Hematopoietic multipotent progenitor cell (in vitro differentiated cells): ENCODE data around the gene ZNHIT6. TPM values are rescaled to one million over a fixed set of nuclear protein-coding genes. Genes with fewer than 3 reads are reported as not detected.

Experiments
- DNase-seq, 3 donors: peaks; one replicate each; pipeline ENCODE4 v3.0.0-alpha.2; 2011 to 2015; ENCODE audit warnings: low read depth in 2 of 3, low spot score in 2 of 3
- total RNA-seq: library from RNA; depleted of rRNA; stranded (reverse); fragments of >200 nt; gene quantifications from one replicate; pipeline ENCODE4 v1.2.3, GENCODE V29; 2012

The ZNHIT6 gene
- total RNA-seq, 1 donor = 5.9 TPM

- DNase-seq = no peak
Observed at GRCh38 chr1:85623061-85623471, 85.2 kb downstream of the ZNHIT6 start.

- no peak for DNase-seq
Observed at GRCh38 chr1:85621430-85621829, 86.8 kb downstream of the ZNHIT6 start.

- DNase-seq = no peak
Observed at GRCh38 chr1:85617633-85618100, 90.6 kb downstream of the ZNHIT6 start.

GRCh38 chr1:85616736-85617135, 91.5 kb downstream of the ZNHIT6 start:
- DNase-seq = no peak

- no peak for DNase-seq
Observed at GRCh38 chr1:85616364-85616705, 91.9 kb downstream of the ZNHIT6 start.

GRCh38 chr1:85615586-85616363, 92.5 kb downstream of the ZNHIT6 start:
- DNase-seq = no peak

- no peak for DNase-seq
Observed at GRCh38 chr1:85612704-85613361, 95.4 kb downstream of the ZNHIT6 start.

- DNase-seq = no peak
Observed at GRCh38 chr1:85611856-85612255, 96.4 kb downstream of the ZNHIT6 start.

- no peak for DNase-seq
Observed at GRCh38 chr1:85611425-85611824, 96.8 kb downstream of the ZNHIT6 start.

GRCh38 chr1:85609976-85610375, 98.3 kb downstream of the ZNHIT6 start:
- no peak for DNase-seq

GRCh38 chr1:85608851-85609250, 99.4 kb downstream of the ZNHIT6 start:
- DNase-seq = no peak

- DNase-seq = no peak
Observed at GRCh38 chr1:85607921-85608265, 100.3 kb downstream of the ZNHIT6 start.

GRCh38 chr1:85607126-85607920, 100.9 kb downstream of the ZNHIT6 start:
- no peak for DNase-seq

GRCh38 chr1:85606414-85606800, 101.8 kb downstream of the ZNHIT6 start:
- no peak for DNase-seq

- no peak for DNase-seq
Observed at GRCh38 chr1:85605484-85606413, 102.5 kb downstream of the ZNHIT6 start.

- no peak for DNase-seq
Observed at GRCh38 chr1:85604298-85604997, 103.8 kb downstream of the ZNHIT6 start.

GRCh38 chr1:85603086-85603880, 105.0 kb downstream of the ZNHIT6 start:
- no peak for DNase-seq

GRCh38 chr1:85602571-85602970, 105.7 kb downstream of the ZNHIT6 start:
- no peak for DNase-seq

- DNase-seq = no peak
Observed at GRCh38 chr1:85601901-85602300, 106.3 kb downstream of the ZNHIT6 start.
